ENCODE measurements around the gene ARV1. TPM values are rescaled to one million over a fixed set of nuclear protein-coding genes. Genes with fewer than 3 reads are reported as not detected.

The ARV1 gene
- polyA plus RNA-seq, 1 experiment: 14.1 TPM

- DNase-seq (ENCODE audit: low read depth): no peak
- POLR2A ChIA-PET: no interaction called here
- Histone ChIP-seq H3K4me3 (ENCODE audit: low read depth, low read length) (no peak overlapping the region), H3K36me3 (ENCODE audit: control insufficient read depth, insufficient read depth, low read length) (no peaks in the 10 kb centered on the region), H3K27me3 (ENCODE audit: control insufficient read depth, insufficient read depth, low read length) (no peaks in the 10 kb centered on the region)
- CTCF ChIA-PET: no interaction called here
- no peak for TF ChIP-seq CTCF (IDR thresholded peaks at IDR 0.05; ENCODE audit: insufficient read depth, low read depth, low read length)
These were observed 30.0 kb upstream of the ARV1 start for GRCh38 chr1:230948903-230949302.

- CTCF ChIA-PET: no interaction called here
- no peak for DNase-seq (ENCODE audit: low read depth)
- Histone ChIP-seq H3K4me3 (ENCODE audit: low read depth, low read length) (no peak overlapping the region), H3K36me3 (ENCODE audit: control insufficient read depth, insufficient read depth, low read length) (no peaks in the 10 kb centered on the region), H3K27me3 (ENCODE audit: control insufficient read depth, insufficient read depth, low read length) (no peaks in the 10 kb centered on the region)
- no peak for TF ChIP-seq CTCF (IDR thresholded peaks at IDR 0.05; ENCODE audit: insufficient read depth, low read depth, low read length)
- POLR2A ChIA-PET: no interaction called here
These were observed 28.5 kb upstream of the ARV1 start for GRCh38 chr1:230950404-230950803.

GRCh38 chr1:230957580-230957989 lies 21.3 kb upstream of the ARV1 start:
- TF ChIP-seq CTCF (IDR thresholded peaks at IDR 0.05; ENCODE audit: insufficient read depth, low read depth, low read length): no peak

GRCh38 chr1:230958370-230958769 lies 20.5 kb upstream of the ARV1 start:
- no peak for TF ChIP-seq CTCF (IDR thresholded peaks at IDR 0.05; ENCODE audit: insufficient read depth, low read depth, low read length)
- DNase-seq (ENCODE audit: low read depth): no peak
- Histone ChIP-seq H3K36me3 (ENCODE audit: control insufficient read depth, insufficient read depth, low read length) (no peaks in the 10 kb centered on the region), H3K4me3 (ENCODE audit: low read depth, low read length) (no peak overlapping the region), H3K27me3 (ENCODE audit: control insufficient read depth, insufficient read depth, low read length) (no peaks in the 10 kb centered on the region)
- ChIA-PET CTCF (interaction anchor here (1.2 kb wide), 1 partner anchor 10 kb away, joined by 4 read pairs; no protein-coding TSS in a partner anchor), POLR2A (no interaction called here)

More at GRCh38 chr1:230957580-230957989, 21.3 kb upstream of the ARV1 start:
- no peak for DNase-seq (ENCODE audit: low read depth)
- H3K4me3 ChIP-seq (ENCODE audit: low read depth, low read length): no peak overlapping the region
- ChIA-PET POLR2A (no interaction called here), CTCF (no interaction called here)
- H3K27me3 ChIP-seq (ENCODE audit: control insufficient read depth, insufficient read depth, low read length): no peaks in the 10 kb centered on the region
- H3K36me3 ChIP-seq (ENCODE audit: control insufficient read depth, insufficient read depth, low read length): no peaks in the 10 kb centered on the region

- POLR2A ChIA-PET: no interaction called here
- CTCF ChIA-PET: no interaction called here
- no peak for TF ChIP-seq CTCF (IDR thresholded peaks at IDR 0.05; ENCODE audit: insufficient read depth, low read depth, low read length)
- Histone ChIP-seq H3K4me3 (ENCODE audit: low read depth, low read length) (no peak overlapping the region), H3K36me3 (ENCODE audit: control insufficient read depth, insufficient read depth, low read length) (no peaks in the 10 kb centered on the region; the same call in 1 of the 2 replicates), H3K27me3 (ENCODE audit: control insufficient read depth, insufficient read depth, low read length) (no peaks in the 10 kb centered on the region)
- DNase-seq (ENCODE audit: low read depth): no peak
These were observed 14.0 kb upstream of the ARV1 start for GRCh38 chr1:230964896-230965295.

Measured in BJ (cell line).